Endothelial cell of umbilical vein (primary cell): ENCODE measurements around the gene LRTM2. TPM values are rescaled to one million over a fixed set of nuclear protein-coding genes. Genes with fewer than 3 reads are reported as not detected.

Experiments
- BruUV-seq: library from RNA; stranded (reverse); fragments of 400-500 nt; replicated peaks from 2 replicates; lab custom pipeline; 2021; lab: Mats Ljungman, UMichigan
- CTCF ChIA-PET: fragments of 300-600, 350-600 bp; sonication (Branson Sonifier 250); formaldehyde crosslinking; loops from one replicate; lab custom pipeline; 2021; ENCODE audit warnings: antibody characterized with exemption, inconsistent platforms; lab: Charles Lee
- POLR2A ChIA-PET: fragments of 300-600, 350-600 bp; sonication (Branson Sonifier 250); formaldehyde crosslinking; loops from one replicate; lab custom pipeline; 2021; ENCODE audit warnings: antibody characterized with exemption, inconsistent platforms; lab: Charles Lee
- DNase-seq: peaks from one replicate; pipeline ENCODE4 v3.0.0-alpha.2; 2011; ENCODE audit warnings: low read depth, low spot score
- FAIRE-seq: peaks from 2 replicates; lab custom pipeline; 2011; peaks lifted over from hg19 to GRCh38; lab: Jason Lieb, UNC
- H2AFZ ChIP-seq: 2 replicates; pipeline ENCODE4 v1.6.0; 2012; ENCODE audit warnings: low read depth, low read length, control low read depth, inconsistent platforms
- H3K27ac ChIP-seq: 2 replicates; pipeline ENCODE4 v1.5.1; 2011; ENCODE audit warnings: low read depth, mild to moderate bottlenecking, control low read depth, low read length, moderate library complexity; ENCODE audit not compliant: insufficient read depth
- H3K27me3 ChIP-seq, 2 experiments: 2 replicates each; pipeline versions ENCODE4 v1.6.0 to v1.6.1; 2011; ENCODE audit warnings: low read length in 2 of 2, mixed read lengths in 1 of 2; ENCODE audit not compliant: control insufficient read depth in 2 of 2, insufficient read depth in 2 of 2
- H3K36me3 ChIP-seq, 2 experiments: 2 replicates in 1 of 2; 3 replicates in 1 of 2; pipeline ENCODE4 v1.5.1; 2011; ENCODE audit warnings: low read length in 2 of 2, mild to moderate bottlenecking in 1 of 2, moderate library complexity in 1 of 2; ENCODE audit not compliant: control insufficient read depth in 2 of 2, insufficient read depth in 2 of 2; ENCODE audit errors: extremely low read depth in 1 of 2
- H3K4me1 ChIP-seq: 3 replicates; pipeline ENCODE4 v1.5.1; 2011; ENCODE audit warnings: mild to moderate bottlenecking, low read length; ENCODE audit not compliant: control insufficient read depth, insufficient read depth; ENCODE audit errors: extremely low read depth
- H3K4me2 ChIP-seq: 2 replicates; pipeline ENCODE4 v1.6.1; 2011; ENCODE audit warnings: low read length, control low read depth, mixed read lengths; ENCODE audit not compliant: insufficient read depth
- H3K4me3 ChIP-seq, 3 experiments: fragments of 200-600 bp in 1 of 3; sonication (generic), shearing (Covaris generic) in 1 of 3; replicated peaks in 1 of 3; 2 replicates each; pipeline ENCODE4 v1.5.1; 2011 to 2016; ENCODE audit warnings: control low read depth in 3 of 3, low read length in 3 of 3, mild to moderate bottlenecking in 2 of 3, inconsistent platforms in 1 of 3, low read depth in 1 of 3, moderate library complexity in 1 of 3; ENCODE audit not compliant: insufficient read depth in 1 of 3
- H3K79me2 ChIP-seq: 2 replicates; pipeline ENCODE4 v1.6.0; 2012; ENCODE audit warnings: low read length, inconsistent platforms; ENCODE audit not compliant: control insufficient read depth, insufficient read depth
- H3K9ac ChIP-seq: replicated peaks from 2 replicates; pipeline ENCODE3; 2011; ENCODE audit warnings: low read length, control low read depth; ENCODE audit not compliant: insufficient read depth; ENCODE audit errors: extremely low read depth
- H3K9me1 ChIP-seq: replicated peaks from 3 replicates; pipeline ENCODE4 v1.6.0; 2011; ENCODE audit warnings: mild to moderate bottlenecking, low read length; ENCODE audit not compliant: control insufficient read depth, insufficient read depth; ENCODE audit errors: extremely low read depth
- H3K9me3 ChIP-seq: replicated peaks from 2 replicates; pipeline ENCODE4 v1.5.1; 2012; ENCODE audit warnings: low read length, inconsistent platforms; ENCODE audit not compliant: control insufficient read depth, insufficient read depth
- H4K20me1 ChIP-seq: replicated peaks from 2 replicates; pipeline ENCODE3; 2011; ENCODE audit warnings: mild to moderate bottlenecking, low read length; ENCODE audit not compliant: control insufficient read depth, insufficient read depth; ENCODE audit errors: extremely low read depth
- CTCF ChIP-seq, 2 donors: IDR thresholded peaks; 1 replicate in 1 of 2; 2 replicates in 1 of 2; pipeline ENCODE4 v1.5.1; 2011; ENCODE audit warnings: low read length in 2 of 2, mild to moderate bottlenecking in 2 of 2, moderate library complexity in 2 of 2, control low read depth in 1 of 2, inconsistent platforms in 1 of 2, low read depth in 1 of 2; ENCODE audit not compliant: insufficient read depth in 1 of 2; ENCODE audit errors: extremely low read depth in 1 of 2
- EZH2 ChIP-seq: IDR thresholded peaks from 2 replicates; pipeline ENCODE4 v1.6.1; 2012; ENCODE audit warnings: borderline replicate concordance, low read depth, mild to moderate bottlenecking, moderate library complexity, low read length, inconsistent platforms; ENCODE audit not compliant: severe bottlenecking
- GATA2 ChIP-seq: IDR thresholded peaks from 2 replicates; pipeline ENCODE4 v1.7.0; 2011; ENCODE audit warnings: low read depth, mild to moderate bottlenecking, moderate library complexity, mixed read lengths, low read length; ENCODE audit not compliant: insufficient read length, insufficient read depth
- JUN ChIP-seq: IDR thresholded peaks from 2 replicates; pipeline ENCODE4 v1.6.1; 2011; ENCODE audit warnings: borderline replicate concordance, low read depth; ENCODE audit not compliant: insufficient read length, insufficient read depth
- MAX ChIP-seq: IDR thresholded peaks from 2 replicates; pipeline ENCODE4 v1.6.1; 2011; ENCODE audit not compliant: insufficient read depth, insufficient read length
- MYC ChIP-seq: IDR thresholded peaks from one replicate; pipeline ENCODE4 v1.6.1; 2011; ENCODE audit warnings: mild to moderate bottlenecking, low read depth, low read length
- POLR2A ChIP-seq: IDR thresholded peaks from 2 replicates; pipeline ENCODE4 v1.6.1; 2012; ENCODE audit warnings: low read depth, mild to moderate bottlenecking, control low read depth, low read length
- POLR2AphosphoS5 ChIP-seq: IDR thresholded peaks from 2 replicates; pipeline ENCODE4 v1.6.1; 2012; ENCODE audit warnings: low read depth, mild to moderate bottlenecking, control low read depth, low read length, moderate library complexity; ENCODE audit not compliant: insufficient read depth
- dilution Hi-C: fragments of 300-500 bp; cut with MboI; formaldehyde crosslinking; loops from one replicate; pipeline ENCODE4 v1.15.0; 2019; ENCODE audit warnings: low sequenced_read_pairs; ENCODE audit not compliant: extremely low pct_ligation_motif_present
- intact Hi-C: fragments of 100-400 bp; cut with micrococcal nuclease; formaldehyde crosslinking; loops from one replicate; pipeline ENCODE4 v1.10.0; 2022
- polyA plus RNA-seq, 4 experiments: library from polyadenylated mRNA; depleted of rRNA in 3 of 4; stranded (reverse) in 3 of 4; unstranded in 1 of 4; fragments of >200 nt; gene quantifications; 2 replicates each; pipeline versions ENCODE4 v1.2.1 to v1.2.3, GENCODE V29; 2011 to 2012; ENCODE audit warnings: missing spikeins in 1 of 4
- total RNA-seq: library from RNA; stranded (reverse); gene quantifications from 2 replicates; pipeline ENCODE4 v1.2.3, GENCODE V29; 2021

The LRTM2 gene
- total and polyA plus RNA-seq, 2 donors (not counting 3 experiments of a cell fraction or from before 2014, with no cell fraction given): not detected

GRCh38 chr12:1807087-1807860 is 13.1 kb upstream of the LRTM2 start:
- POLR2A ChIA-PET: no interaction called here
- Histone ChIP-seq H3K4me1 (peaks cover 23% of the 10 kb centered on the region), H3K27ac (no peak overlapping the region), H3K9ac (no peak overlapping the region), H2AFZ (no peak overlapping the region), H4K20me1 (no peaks in the 10 kb centered on the region), H3K4me2 (no peak overlapping the region), H3K79me2 (no peaks in the 10 kb centered on the region), H3K9me3 (no peaks in the 10 kb centered on the region), H3K4me3 (no peak overlapping the region), H3K36me3 (no peaks in the 10 kb centered on the region), H3K27me3 (no peaks in the 10 kb centered on the region), H3K9me1 (no peaks in the 10 kb centered on the region)
- CTCF ChIA-PET: interaction anchor here (1.7 kb wide), 1 partner anchor 133 kb away, joined by 6 read pairs; no protein-coding TSS in a partner anchor
- intact Hi-C loops (no loop called here), dilution Hi-C loops (no loop called here)
- BruUV-seq: no TSS peak
- FAIRE-seq: no peak
- no peak for DNase-seq
- TF ChIP-seq JUN (no peak), GATA2 (no peak), MAX (no peak), POLR2A (no peak), MYC (no peak), CTCF (IDR thresholded peaks at IDR 0.05; ENCODE audit: extremely low read depth in 1 of 2, insufficient read depth in 1 of 2, low read depth in 1 of 2, low read length in 2 of 2) (no peak), POLR2AphosphoS5 (no peak), EZH2 (no peak)
